GM12878 (cell line): ENCODE data around the gene PDZD8. TPM values are rescaled to one million over a fixed set of nuclear protein-coding genes. Genes with fewer than 3 reads are reported as not detected.

Experiments used
- ATAC-seq: fragments of 200-7000 bp; cut with Tn5 transposase; 3 replicates; pipeline ENCODE4 v1.9.1; 2020; ENCODE audit warnings: mild to moderate bottlenecking, moderate library complexity
- BruUV-seq: library from RNA; stranded (reverse); fragments of 400-500 nt; replicated peaks from 2 replicates; lab custom pipeline; 2021; lab: Mats Ljungman, UMichigan
- CTCF ChIA-PET: fragments of 300-600 bp; sonication (Branson Sonifier 250); formaldehyde crosslinking; extraction: SDS; loops from one replicate; lab custom pipeline; 2021; ENCODE audit warnings: inconsistent platforms; lab: Yijun Ruan, JAX
- POLR2A ChIA-PET: fragments of 350-600 bp; formaldehyde crosslinking; extraction: SDS; loops from one replicate; lab custom pipeline; 2021; ENCODE audit warnings: inconsistent platforms; lab: Charles Lee
- RAD21 ChIA-PET: fragments of 300-600 bp; sonication (Branson Sonifier 250); formaldehyde crosslinking; loops from one replicate; lab custom pipeline; 2023; ENCODE audit warnings: antibody characterized with exemption; ENCODE audit not compliant: unreplicated experiment; lab: Charles Lee
- SMC1A ChIA-PET: fragments of 300-600 bp; sonication (Branson Sonifier 250); formaldehyde crosslinking; loops from one replicate; lab custom pipeline; 2023; ENCODE audit not compliant: unreplicated experiment, uncharacterized antibody; lab: Charles Lee
- DNase-seq: peaks from one replicate; pipeline ENCODE4 v3.0.0-alpha.2; 2011; ENCODE audit warnings: low read depth, low spot score
- FAIRE-seq: peaks from 3 replicates; lab custom pipeline; 2011; peaks lifted over from hg19 to GRCh38; lab: Jason Lieb, UNC
- H2AFZ ChIP-seq: 2 replicates; pipeline ENCODE4 v1.6.0; 2011; ENCODE audit warnings: low read depth, low read length, control low read depth; ENCODE audit not compliant: control insufficient read depth
- H3K27ac ChIP-seq: 2 replicates; pipeline ENCODE4 v1.5.1; 2011; ENCODE audit warnings: control low read depth; ENCODE audit not compliant: control insufficient read depth, insufficient read depth
- H3K27me3 ChIP-seq, 2 experiments: replicated peaks in 1 of 2; 2 replicates each; pipeline versions ENCODE4 v1.6.0 to v1.6.1; 2011; ENCODE audit warnings: low read length in 1 of 2; ENCODE audit not compliant: control insufficient read depth in 2 of 2, insufficient read depth in 2 of 2
- H3K36me3 ChIP-seq, 2 experiments: 2 replicates each; pipeline ENCODE4 v1.5.1; 2011; ENCODE audit warnings: low read length in 1 of 2; ENCODE audit not compliant: control insufficient read depth in 2 of 2, insufficient read depth in 2 of 2
- H3K4me1 ChIP-seq: 2 replicates; pipeline ENCODE4 v1.6.1; 2011; ENCODE audit warnings: mild to moderate bottlenecking, low read length, moderate library complexity, mixed read lengths; ENCODE audit not compliant: control insufficient read depth, insufficient read depth
- H3K4me2 ChIP-seq: 2 replicates; pipeline ENCODE4 v1.6.0; 2011; ENCODE audit warnings: control low read depth; ENCODE audit not compliant: control insufficient read depth, insufficient read depth
- H3K4me3 ChIP-seq: fragments of 200-600 bp; sonication (generic); 2 replicates; pipeline ENCODE4 v1.5.1; 2016
- H3K79me2 ChIP-seq: 2 replicates; pipeline ENCODE4 v1.6.0; 2011; ENCODE audit warnings: low read length; ENCODE audit not compliant: control insufficient read depth, insufficient read depth
- H3K9ac ChIP-seq: 2 replicates; pipeline ENCODE4 v1.8.0; 2011; ENCODE audit warnings: low read length, control low read depth, mixed read lengths; ENCODE audit not compliant: control insufficient read depth, insufficient read depth
- H3K9me3 ChIP-seq: replicated peaks from 3 replicates; pipeline ENCODE4 v1.5.1; 2011; ENCODE audit warnings: mild to moderate bottlenecking, low read length; ENCODE audit not compliant: control insufficient read depth, insufficient read depth
- H4K20me1 ChIP-seq: 2 replicates; pipeline ENCODE4 v1.6.0; 2011; ENCODE audit not compliant: control insufficient read depth, insufficient read depth
- BCL3 ChIP-seq: IDR thresholded peaks from 2 replicates; pipeline ENCODE4 v1.6.1; 2011; ENCODE audit warnings: borderline replicate concordance, low read depth, mild to moderate bottlenecking, moderate library complexity, low read length; ENCODE audit not compliant: insufficient read depth, poor library complexity, severe bottlenecking
- MLLT1 ChIP-seq: fragments of 450-650 bp; IDR thresholded peaks from 2 replicates; pipeline ENCODE4 v1.6.1; 2016; ENCODE audit warnings: mild to moderate bottlenecking
- NR2C2 ChIP-seq: IDR thresholded peaks from 2 replicates; pipeline ENCODE4 v1.6.1; 2011; ENCODE audit warnings: borderline replicate concordance, low read depth; ENCODE audit not compliant: control insufficient read depth, insufficient read length
- ZNF217 ChIP-seq: fragments of 450-650 bp; IDR thresholded peaks from 2 replicates; pipeline ENCODE4 v1.6.1; 2017; ENCODE audit warnings: antibody characterized with exemption, mild to moderate bottlenecking
- WGBS: methylation state at CpG from one replicate; pipeline ENCODE4 v1.1.6; 2016; ENCODE audit warnings: low lambda C conversion rate; ENCODE audit not compliant: insufficient replicate concordance, insufficient coverage; ENCODE audit errors: missing lambda C conversion rate; 5-methylcytosine and 5-hydroxymethylcytosine counted together
- in situ Hi-C: fragments of 300-500 bp; cut with MboI; formaldehyde crosslinking; loops from 9 replicates; pipeline ENCODE4 v1.14.3; 2018; ENCODE audit warnings: mixed read lengths
- intact Hi-C: fragments of 100-400 bp; cut with micrococcal nuclease; formaldehyde crosslinking; loops from one replicate; pipeline ENCODE4 v1.14.2; 2022; ENCODE audit not compliant: unreplicated experiment
- polyA plus RNA-seq, 11 experiments: library from polyadenylated mRNA; depleted of rRNA in 4 of 11; unstranded in 6 of 11; stranded (reverse) in 5 of 11; fragments of >200 nt; fragmentation: Nextera tagmentation in 4 of 11; fragmentation: Illumina TruSeq in 1 of 11; extraction: Ambion mirVana in 4 of 11; extraction: Trizol in 1 of 11; gene quantifications; 1 replicate in 1 of 11; 2 replicates in 10 of 11; pipeline versions ENCODE4 v1.2.1 to v1.2.3, GENCODE V29; 2011 to 2016; ENCODE audit warnings: inconsistent platforms in 2 of 11, missing spikeins in 2 of 11, low read depth in 1 of 11
- total RNA-seq, 4 experiments: library from RNA; depleted of rRNA in 3 of 4; stranded (reverse); fragments of >200 nt in 3 of 4; fragmentation: Illumina TruSeq in 1 of 4; extraction: Trizol in 1 of 4; gene quantifications; 2 replicates each; pipeline versions ENCODE4 v1.2.1 to v1.2.3, GENCODE V29; 2013 to 2021

PDZD8 gene
- total and polyA plus RNA-seq, 10 of the 15 experiments (the other 5 are each of a cell fraction or from before 2014, with no cell fraction given): 2.0 to 21.2 (median 6.7) TPM

- no peaks in the 10 kb centered on the region for H3K36me3 ChIP-seq
- intact Hi-C loops: no loop called here
- ChIA-PET POLR2A (no interaction called here), RAD21 (no interaction called here), SMC1A (interaction anchor here (1.2 kb wide), 1 partner anchor 11 kb away, joined by 3 read pairs; no protein-coding TSS in a partner anchor), CTCF (interaction anchor here (1.0 to 2.3 kb wide), 5 partner anchors 8 to 58 kb away, joined by 3 to 5 read pairs (median 4); no protein-coding TSS in a partner anchor)
- DNase-seq (no peak), FAIRE-seq (no peak), ATAC-seq (no peak)
- no peak for TF ChIP-seq BCL3
- no peak for TF ChIP-seq ZNF217
- no peak for TF ChIP-seq NR2C2
- no peak for TF ChIP-seq MLLT1
- no peaks in the 10 kb centered on the region for H3K79me2 ChIP-seq
- H4K20me1 ChIP-seq: no peaks in the 10 kb centered on the region
- H3K9ac ChIP-seq: no peak overlapping the region
- H2AFZ ChIP-seq: no peak overlapping the region
- no TSS peak for BruUV-seq
- H3K4me3 ChIP-seq: no peak overlapping the region
- H3K4me2 ChIP-seq: no peak overlapping the region
- no peaks in the 10 kb centered on the region for H3K9me3 ChIP-seq
- no peaks in the 10 kb centered on the region for H3K4me1 ChIP-seq
- in situ Hi-C loops: no loop called here
- 99% methylated on average over 5 of the region's 5 CpGs for WGBS
- H3K27me3 ChIP-seq: no peaks in the 10 kb centered on the region
- H3K27ac ChIP-seq: no peak overlapping the region
Measured at GRCh38 chr10:117274509-117274908, 100.7 kb downstream of the PDZD8 start.
